OCI-LY1 (cell line): ENCODE measurements around the gene RADIL.

Experiments
- EZH2 ChIP-seq: fragments of 200-600 bp; sonication (generic), shearing (Covaris generic); IDR thresholded peaks from 2 replicates; pipeline ENCODE4 v1.8.0; 2017; ENCODE audit warnings: borderline replicate concordance, mixed run types, mild to moderate bottlenecking, antibody characterized with exemption, low read length, moderate library complexity, mixed read lengths
- TF ChIP-seq, protein P1 (sequence below): fragments of 200-600 bp; sonication (generic), shearing (Covaris generic); IDR thresholded peaks from 2 replicates; pipeline ENCODE4 v1.5.1; 2017; ENCODE audit warnings: mild to moderate bottlenecking, antibody characterized with exemption, low read length, moderate library complexity, mixed read lengths

DNA sequence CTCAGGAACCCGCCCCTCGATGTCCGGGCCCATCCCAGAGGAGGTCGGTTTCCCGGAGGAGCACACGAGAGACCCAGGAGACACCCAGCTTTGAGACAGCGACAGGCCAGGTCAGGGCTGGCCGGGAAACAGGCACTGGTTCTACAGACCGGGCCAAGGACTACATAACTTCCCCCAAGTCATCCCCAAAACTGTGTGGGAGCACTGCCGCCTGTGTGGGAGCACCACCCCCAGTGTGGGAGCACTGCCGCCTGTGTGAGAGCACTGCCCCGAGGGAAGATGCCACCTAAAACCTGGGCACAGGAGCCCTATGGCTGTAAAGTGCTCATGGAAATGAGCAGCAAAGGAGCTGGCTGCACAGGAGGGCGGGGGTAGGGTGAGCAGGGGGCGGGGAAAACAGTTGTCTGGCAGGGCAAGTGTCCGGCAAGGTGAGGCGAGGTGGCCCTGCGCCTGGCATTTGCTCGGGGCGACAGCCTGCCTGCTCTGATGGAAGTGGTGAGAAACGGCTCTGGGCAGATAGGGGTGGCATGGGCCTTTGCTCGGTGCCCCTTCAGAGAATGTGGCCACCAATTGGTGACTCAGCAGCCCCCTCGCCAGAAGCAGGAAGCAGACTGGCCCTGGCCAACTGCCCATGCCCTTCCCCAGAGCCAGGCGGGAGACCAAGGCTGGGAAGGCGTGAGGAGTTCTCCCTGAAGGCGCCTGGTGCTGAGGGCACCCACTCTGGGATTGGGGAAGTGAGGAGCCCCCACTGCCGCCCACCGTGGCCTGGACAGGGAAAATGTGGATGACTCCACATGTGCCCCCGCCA, 47.9 kb downstream of the RADIL start:
- no peak for TF ChIP-seq EZH2
- TF ChIP-seq, protein P1, sequence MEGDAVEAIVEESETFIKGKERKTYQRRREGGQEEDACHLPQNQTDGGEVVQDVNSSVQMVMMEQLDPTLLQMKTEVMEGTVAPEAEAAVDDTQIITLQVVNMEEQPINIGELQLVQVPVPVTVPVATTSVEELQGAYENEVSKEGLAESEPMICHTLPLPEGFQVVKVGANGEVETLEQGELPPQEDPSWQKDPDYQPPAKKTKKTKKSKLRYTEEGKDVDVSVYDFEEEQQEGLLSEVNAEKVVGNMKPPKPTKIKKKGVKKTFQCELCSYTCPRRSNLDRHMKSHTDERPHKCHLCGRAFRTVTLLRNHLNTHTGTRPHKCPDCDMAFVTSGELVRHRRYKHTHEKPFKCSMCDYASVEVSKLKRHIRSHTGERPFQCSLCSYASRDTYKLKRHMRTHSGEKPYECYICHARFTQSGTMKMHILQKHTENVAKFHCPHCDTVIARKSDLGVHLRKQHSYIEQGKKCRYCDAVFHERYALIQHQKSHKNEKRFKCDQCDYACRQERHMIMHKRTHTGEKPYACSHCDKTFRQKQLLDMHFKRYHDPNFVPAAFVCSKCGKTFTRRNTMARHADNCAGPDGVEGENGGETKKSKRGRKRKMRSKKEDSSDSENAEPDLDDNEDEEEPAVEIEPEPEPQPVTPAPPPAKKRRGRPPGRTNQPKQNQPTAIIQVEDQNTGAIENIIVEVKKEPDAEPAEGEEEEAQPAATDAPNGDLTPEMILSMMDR: no peak
